GM10248 (cell line): ENCODE results near the gene HDGFL3.
"Not testable (repeated sequence)": the region's sequence is repeated elsewhere in the genome, so short reads cannot be mapped to it uniquely, and the experiment has no call there.

ENCODE experiments used
- CTCF ChIA-PET: fragments of 300-600 bp; sonication (Branson Sonifier 250); formaldehyde crosslinking; extraction: SDS; loops from one replicate; lab custom pipeline; 2021; ENCODE audit warnings: antibody characterized with exemption; lab: Yijun Ruan, JAX
- POLR2A ChIA-PET: fragments of 350-650 bp; sonication (Branson Sonifier 250); formaldehyde crosslinking; extraction: SDS; loops from one replicate; lab custom pipeline; 2020; ENCODE audit warnings: antibody characterized with exemption; lab: Yijun Ruan, JAX
- DNase-seq: peaks from one replicate; pipeline ENCODE4 v3.0.0; 2012; ENCODE audit errors: extremely low spot score
- TF ChIP-seq, protein P1 (sequence below): IDR thresholded peaks from 2 replicates; pipeline ENCODE4 v1.5.1; 2012; ENCODE audit warnings: mild to moderate bottlenecking, low read depth; ENCODE audit errors: extremely low read depth, missing control alignments, control extremely low read depth

Gene HDGFL3

DNA sequence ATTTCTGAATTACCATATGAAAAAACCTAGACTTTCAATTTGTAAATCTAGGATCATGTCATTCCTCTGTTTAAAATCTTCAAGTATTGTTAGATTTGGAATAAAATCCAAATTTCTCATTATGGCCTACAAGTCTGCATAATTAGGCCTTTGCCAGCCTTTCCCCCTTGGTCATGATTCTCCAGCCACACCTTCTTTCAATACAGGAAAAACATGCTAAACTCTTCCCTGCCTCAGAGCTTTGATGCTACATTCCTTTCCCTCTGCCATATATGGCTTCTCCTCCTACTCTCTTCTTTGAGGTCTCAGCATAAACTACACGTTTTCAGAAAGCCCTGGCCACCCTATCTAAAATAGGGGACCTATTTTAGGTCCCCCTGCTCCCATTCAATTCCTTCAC is 51.7 kb downstream of the HDGFL3 start:
- CTCF ChIA-PET = no interaction called here
- no peak for DNase-seq
- TF ChIP-seq, protein P1, sequence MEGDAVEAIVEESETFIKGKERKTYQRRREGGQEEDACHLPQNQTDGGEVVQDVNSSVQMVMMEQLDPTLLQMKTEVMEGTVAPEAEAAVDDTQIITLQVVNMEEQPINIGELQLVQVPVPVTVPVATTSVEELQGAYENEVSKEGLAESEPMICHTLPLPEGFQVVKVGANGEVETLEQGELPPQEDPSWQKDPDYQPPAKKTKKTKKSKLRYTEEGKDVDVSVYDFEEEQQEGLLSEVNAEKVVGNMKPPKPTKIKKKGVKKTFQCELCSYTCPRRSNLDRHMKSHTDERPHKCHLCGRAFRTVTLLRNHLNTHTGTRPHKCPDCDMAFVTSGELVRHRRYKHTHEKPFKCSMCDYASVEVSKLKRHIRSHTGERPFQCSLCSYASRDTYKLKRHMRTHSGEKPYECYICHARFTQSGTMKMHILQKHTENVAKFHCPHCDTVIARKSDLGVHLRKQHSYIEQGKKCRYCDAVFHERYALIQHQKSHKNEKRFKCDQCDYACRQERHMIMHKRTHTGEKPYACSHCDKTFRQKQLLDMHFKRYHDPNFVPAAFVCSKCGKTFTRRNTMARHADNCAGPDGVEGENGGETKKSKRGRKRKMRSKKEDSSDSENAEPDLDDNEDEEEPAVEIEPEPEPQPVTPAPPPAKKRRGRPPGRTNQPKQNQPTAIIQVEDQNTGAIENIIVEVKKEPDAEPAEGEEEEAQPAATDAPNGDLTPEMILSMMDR = no peak
- POLR2A ChIA-PET = no interaction called here

DNA sequence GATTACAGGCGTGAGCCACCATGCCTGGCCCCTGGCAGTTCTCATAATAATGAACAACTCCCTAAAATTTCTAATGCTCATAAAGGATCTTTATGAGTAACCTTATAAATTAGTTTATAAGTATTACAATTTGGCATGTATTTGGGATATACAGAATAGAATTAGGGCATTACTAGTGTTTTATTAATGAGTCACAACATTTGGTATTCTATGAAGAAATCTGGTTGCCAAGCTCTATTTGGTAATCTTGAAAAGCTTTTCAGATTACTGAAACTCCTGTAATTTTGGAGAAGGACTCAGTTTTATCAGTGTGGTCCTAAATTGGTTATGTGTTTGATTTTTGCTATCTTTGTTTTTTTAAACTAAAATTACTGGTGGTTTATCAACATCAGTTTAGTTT is 54.3 kb downstream of the HDGFL3 start:
- POLR2A ChIA-PET = no interaction called here
- CTCF ChIA-PET = no interaction called here
- TF ChIP-seq, protein P1 = no peak
- DNase-seq = no peak

DNA sequence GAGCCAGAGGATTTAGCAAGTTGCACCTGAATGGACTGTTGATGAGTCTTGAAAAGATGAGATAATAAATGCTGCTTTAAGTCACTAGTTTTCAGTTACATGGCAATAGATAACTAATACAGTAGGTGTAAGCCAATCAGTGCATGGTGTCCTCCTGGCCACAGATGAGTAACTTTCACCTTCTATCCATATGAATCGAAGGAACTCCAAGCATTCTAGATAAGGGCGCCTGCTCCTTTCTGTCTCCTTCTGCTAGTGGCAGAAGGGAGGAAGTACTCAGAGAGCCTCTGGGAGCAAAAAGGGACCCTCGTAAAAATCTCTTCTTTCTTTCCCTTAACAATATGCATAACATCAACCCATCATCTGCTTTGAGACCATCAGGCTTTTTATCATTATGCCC is 62.9 kb downstream of the HDGFL3 start:
- no peak for DNase-seq
- TF ChIP-seq, protein P1 = no peak
- POLR2A ChIA-PET = no interaction called here
- CTCF ChIA-PET = interaction anchor here (0.7 to 1.1 kb wide), 2 partner anchors 10 to 16 kb away, joined by 3 to 4 read pairs; no protein-coding TSS in a partner anchor

DNA sequence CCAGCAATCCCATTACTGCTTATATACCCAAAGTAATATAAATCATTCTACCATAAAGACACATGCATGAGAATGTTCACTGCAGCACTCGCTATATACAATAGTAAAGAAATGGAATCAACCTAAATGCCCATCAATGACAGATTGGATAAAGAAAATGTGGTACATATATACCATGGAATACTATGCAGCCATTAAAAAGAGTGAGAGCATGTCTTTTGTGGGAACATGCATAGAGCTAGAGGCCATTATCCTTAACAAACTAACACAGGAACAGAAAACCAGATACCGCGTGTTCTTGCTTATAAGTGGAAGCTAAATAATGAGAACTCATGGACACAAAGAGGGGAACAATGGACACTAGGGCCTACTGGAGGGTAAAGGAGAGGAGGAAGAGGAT is 65.5 kb downstream of the HDGFL3 start:
- POLR2A ChIA-PET, DNase-seq: not testable (repeated sequence)
- CTCF ChIA-PET = interaction anchor here (2.2 kb wide), 1 partner anchor 19 kb away, joined by 6 read pairs; no protein-coding TSS in a partner anchor

DNA sequence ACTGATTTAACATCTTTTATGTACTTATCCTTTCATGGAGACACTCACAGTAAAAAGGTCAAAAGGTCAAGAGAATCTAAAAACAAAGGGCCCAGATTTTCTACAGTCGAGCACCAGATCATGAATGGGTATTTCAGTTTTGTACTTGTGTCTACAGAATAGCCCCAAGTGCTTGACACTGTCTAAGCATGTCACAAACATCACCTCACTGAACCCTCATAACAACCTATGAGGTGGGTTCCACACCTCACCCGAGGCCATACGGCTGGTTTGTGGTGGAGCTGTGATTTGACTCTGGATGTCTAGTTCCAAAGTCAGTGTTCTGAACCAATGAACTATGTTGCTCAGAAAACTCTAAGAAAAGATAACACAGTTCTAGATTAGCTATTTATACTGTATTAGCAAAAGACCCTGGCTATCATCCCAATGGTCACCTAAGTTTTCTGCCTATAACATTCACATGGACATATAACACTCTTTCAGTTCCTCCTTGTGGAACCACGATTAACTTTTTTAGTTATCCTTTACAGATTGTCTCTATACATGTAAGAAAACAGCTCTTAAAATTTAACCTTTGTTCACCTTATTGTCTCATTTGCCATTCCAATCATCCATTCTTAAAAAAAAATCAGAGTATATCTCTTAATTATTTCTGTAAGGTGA is 74.6 kb downstream of the HDGFL3 start:
- ChIA-PET POLR2A (no interaction called here), CTCF (interaction anchor here (1.0 to 1.2 kb wide), 2 partner anchors 10 to 22 kb away, joined by 4 to 5 read pairs; no protein-coding TSS in a partner anchor)
- TF ChIP-seq, protein P1 = no peak

DNA sequence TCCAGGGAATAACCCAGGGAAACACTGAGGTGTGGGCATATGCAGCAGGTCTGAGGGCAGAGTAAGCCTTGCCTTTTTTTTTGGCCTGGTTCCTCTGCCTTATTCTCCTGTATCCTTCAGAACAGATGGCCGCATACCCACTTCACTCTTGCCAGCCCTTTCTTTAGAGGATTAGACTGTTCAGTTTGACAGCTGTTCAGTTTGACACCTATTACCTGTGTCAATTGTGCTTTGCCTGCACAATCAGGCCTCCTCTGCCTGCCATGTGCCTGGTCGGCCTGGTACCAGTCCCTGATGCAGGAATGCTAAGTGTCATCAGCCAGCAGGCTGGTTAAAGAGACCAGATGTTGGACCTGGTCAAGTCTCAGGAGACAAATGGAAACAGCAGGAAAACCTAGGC is 77.8 kb downstream of the HDGFL3 start:
- DNase-seq = no peak
- ChIA-PET CTCF (interaction anchor here (0.8 to 1.7 kb wide), 2 partner anchors 8 to 10 kb away, joined by 3 to 5 read pairs; no protein-coding TSS in a partner anchor), POLR2A (no interaction called here)
- TF ChIP-seq, protein P1 = no peak

More for the DNA sequence above, 74.6 kb downstream of the HDGFL3 start:
- DNase-seq = no peak

DNA sequence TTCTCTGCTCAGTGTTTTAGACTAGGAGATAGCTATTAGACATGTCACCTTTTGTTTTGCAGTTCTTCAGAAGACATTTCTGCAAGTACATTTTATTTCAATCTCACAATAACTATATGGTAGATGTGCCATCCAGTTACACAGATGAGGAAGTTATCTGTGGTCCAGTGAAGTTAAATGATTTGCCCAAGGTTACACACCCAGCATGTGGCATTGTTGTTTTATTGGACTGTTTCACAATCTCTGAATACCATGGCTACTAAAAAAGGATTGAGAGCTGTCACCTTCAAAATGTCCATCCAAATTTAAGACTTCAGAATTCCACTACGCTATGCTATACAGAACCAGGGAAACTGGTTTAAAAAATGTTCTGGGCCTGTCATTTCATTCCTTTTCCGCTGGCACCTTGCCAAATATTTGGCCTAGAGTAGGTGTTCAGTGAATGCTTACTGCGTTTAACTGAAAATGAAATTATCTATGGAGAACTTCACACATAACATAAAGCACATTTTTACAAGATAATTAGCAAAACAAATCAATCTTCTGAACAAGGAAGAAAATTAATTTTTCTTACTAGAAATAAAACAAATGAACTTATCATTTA is 80.0 kb downstream of the HDGFL3 start:
- DNase-seq = no peak
- TF ChIP-seq, protein P1 = no peak
- ChIA-PET CTCF (interaction anchor here (1.2 kb wide), 1 partner anchor 21 kb away, joined by 3 read pairs; the partner anchor contains the start of gene TM6SF1), POLR2A (no interaction called here)
